HG03571 (cell line): ENCODE data around the gene BRK1.
A peak's percentile ranks its signal among the peaks of the same experiment; 100 is the strongest.
"Not testable (repeated sequence)": the region's sequence is repeated elsewhere in the genome, so short reads cannot be mapped to it uniquely, and the experiment has no call there.

Source experiments
- ATAC-seq: cut with Tn5 transposase; IDR thresholded peaks from one replicate; pipeline ENCODE4 v1.9.1; 2021; ENCODE audit not compliant: unreplicated experiment

Gene BRK1

GRCh38 chr3:10142707-10143560 is 27.5 kb downstream of the BRK1 start:
- no peak for ATAC-seq

- no peak for ATAC-seq
These were observed 30.2 kb downstream of the BRK1 start for GRCh38 chr3:10145685-10146084.

GRCh38 chr3:10149226-10149625 is 33.8 kb downstream of the BRK1 start:
- no peak for ATAC-seq

GRCh38 chr3:10150987-10151386 is 35.5 kb downstream of the BRK1 start:
- no peak for ATAC-seq

- ATAC-seq: no peak
These were observed 39.1 kb downstream of the BRK1 start for GRCh38 chr3:10154335-10155122.

- ATAC-seq: no peak
These were observed 39.6 kb downstream of the BRK1 start for GRCh38 chr3:10155123-10155472.

GRCh38 chr3:10155658-10156057 is 40.2 kb downstream of the BRK1 start:
- no peak for ATAC-seq

- no peak for ATAC-seq
These were observed 41.6 kb downstream of the BRK1 start for GRCh38 chr3:10157031-10157430.

GRCh38 chr3:10158555-10158954 is 43.1 kb downstream of the BRK1 start:
- ATAC-seq: not testable (repeated sequence)

GRCh38 chr3:10160346-10160745 is 44.9 kb downstream of the BRK1 start:
- ATAC-seq: no peak

GRCh38 chr3:10160925-10161324 is 45.5 kb downstream of the BRK1 start:
- no peak for ATAC-seq

- ATAC-seq: no peak
These were observed 46.7 kb downstream of the BRK1 start for GRCh38 chr3:10162185-10162584.

- not testable (repeated sequence) for ATAC-seq
These were observed 48.7 kb downstream of the BRK1 start for GRCh38 chr3:10164201-10164545.

GRCh38 chr3:10164546-10165393 is 49.3 kb downstream of the BRK1 start, which contains the start of gene IRAK2:
Gene IRAK2, plus strand, starts transcription at chr3:10164919. Its CDS starts 36 bp downstream, at chr3:10164955.
- ATAC-seq: peak; percentile 91

- no peak for ATAC-seq
These were observed 50.7 kb downstream of the BRK1 start for GRCh38 chr3:10166213-10166604.

GRCh38 chr3:10169000-10169496 is 53.6 kb downstream of the BRK1 start:
- no peak for ATAC-seq

- ATAC-seq: no peak
These were observed 55.5 kb downstream of the BRK1 start for GRCh38 chr3:10170915-10171478.

GRCh38 chr3:10173095-10173925 is 57.8 kb downstream of the BRK1 start:
- ATAC-seq: no peak

- ATAC-seq: no peak
These were observed 58.5 kb downstream of the BRK1 start for GRCh38 chr3:10173926-10174435.

- ATAC-seq: not testable (repeated sequence)
These were observed 59.9 kb downstream of the BRK1 start for GRCh38 chr3:10175334-10175733.
